Measurements from ENCODE around the gene SCUBE1.
"Not testable (repeated sequence)": the region's sequence is repeated elsewhere in the genome, so short reads cannot be mapped to it uniquely, and the experiment has no call there.

SCUBE1 gene

GRCh38 chr22:43355688-43356087 lies 12.5 kb upstream of the SCUBE1 start:
- DNase-seq = not testable (repeated sequence)

- DNase-seq = no peak
Observed at GRCh38 chr22:43351966-43352345, 8.8 kb upstream of the SCUBE1 start.

GRCh38 chr22:43349636-43350035 lies 6.5 kb upstream of the SCUBE1 start:
- DNase-seq = no peak

GRCh38 chr22:43346521-43346929 lies 3.4 kb upstream of the SCUBE1 start:
- DNase-seq = peak; percentile 53 to 61

GRCh38 chr22:43345761-43346301 lies 2.7 kb upstream of the SCUBE1 start:
- no peak for DNase-seq

- no peak for DNase-seq
Observed at GRCh38 chr22:43345356-43345755, 2.2 kb upstream of the SCUBE1 start.

GRCh38 chr22:43344520-43344787 lies 1.3 kb upstream of the SCUBE1 start:
- DNase-seq = no peak

- DNase-seq = peak in 1 of 2 donors; percentile 2
Observed at GRCh38 chr22:43343670-43344519, 723 bp upstream of the SCUBE1 start.

- no peak for DNase-seq
Observed at GRCh38 chr22:43342347-43343261, 568 bp downstream of the SCUBE1 start.

GRCh38 chr22:43341565-43341964 lies 1.6 kb downstream of the SCUBE1 start:
- DNase-seq = no peak

- no peak for DNase-seq
Observed at GRCh38 chr22:43338766-43339345, 4.3 kb downstream of the SCUBE1 start.

GRCh38 chr22:43337946-43338345 lies 5.2 kb downstream of the SCUBE1 start:
- no peak for DNase-seq

- DNase-seq = no peak
Observed at GRCh38 chr22:43337385-43337784, 5.8 kb downstream of the SCUBE1 start.

- no peak for DNase-seq
Observed at GRCh38 chr22:43334378-43334777, 8.8 kb downstream of the SCUBE1 start.

- no peak for DNase-seq
Observed at GRCh38 chr22:43333978-43334377, 9.2 kb downstream of the SCUBE1 start.

- no peak for DNase-seq
Observed at GRCh38 chr22:43333156-43333555, 10.0 kb downstream of the SCUBE1 start.

GRCh38 chr22:43331698-43332097 lies 11.5 kb downstream of the SCUBE1 start:
- no peak for DNase-seq

- no peak for DNase-seq
Observed at GRCh38 chr22:43331069-43331451, 12.1 kb downstream of the SCUBE1 start.

- DNase-seq = no peak
Observed at GRCh38 chr22:43330178-43331068, 12.7 kb downstream of the SCUBE1 start.

GRCh38 chr22:43329061-43329460 lies 14.1 kb downstream of the SCUBE1 start:
- no peak for DNase-seq

GRCh38 chr22:43327157-43327438 lies 16.1 kb downstream of the SCUBE1 start:
- DNase-seq = no peak

- DNase-seq = no peak
Observed at GRCh38 chr22:43326331-43327156, 16.6 kb downstream of the SCUBE1 start.
